Measurements from ENCODE around the gene DCTN2.

The DCTN2 gene

GRCh38 chr12:57554897-57555296 lies 7.9 kb upstream of the DCTN2 start:
- DNase-seq (ENCODE audit: low spot score): no peak
- in situ Hi-C loops (cut with MboI; ENCODE audit: low sequenced_read_pairs, unreplicated experiment): no loop called here
- TF ChIP-seq CTCF (IDR thresholded peaks at IDR 0.05; ENCODE audit: borderline replicate concordance, control extremely low read depth, extremely low read depth, insufficient read depth, missing control alignments): no peak

DNA sequence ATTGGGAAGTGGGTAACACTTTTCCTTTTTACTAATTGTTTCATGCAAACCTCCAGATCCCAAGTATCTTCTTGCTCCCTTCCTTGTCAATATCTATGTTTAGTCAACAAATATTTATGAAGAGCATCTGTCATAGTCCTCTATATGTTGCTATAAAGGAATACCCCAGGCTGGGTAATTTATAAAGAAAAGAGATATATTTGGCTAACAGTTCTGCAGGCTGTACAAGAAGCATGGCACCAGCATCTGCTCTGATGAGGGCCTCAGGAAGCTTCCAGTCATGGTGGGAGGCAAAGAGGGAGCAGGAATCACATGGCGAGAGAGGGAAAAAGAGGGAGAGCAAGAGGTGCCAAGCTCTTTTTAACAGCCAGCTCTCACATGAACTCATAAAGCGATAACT lies 7.5 kb upstream of the DCTN2 start:
- TF ChIP-seq CTCF (IDR thresholded peaks at IDR 0.05; ENCODE audit: borderline replicate concordance, control extremely low read depth, extremely low read depth, insufficient read depth, missing control alignments): no peak
- DNase-seq (ENCODE audit: low spot score): no peak
- in situ Hi-C loops (cut with MboI; ENCODE audit: low sequenced_read_pairs, unreplicated experiment): no loop called here

- TF ChIP-seq CTCF (IDR thresholded peaks at IDR 0.05; ENCODE audit: borderline replicate concordance, control extremely low read depth, extremely low read depth, insufficient read depth, missing control alignments): no peak
- DNase-seq (ENCODE audit: low spot score): no peak
- in situ Hi-C loops (cut with MboI; ENCODE audit: low sequenced_read_pairs, unreplicated experiment): no loop called here
Observed at GRCh38 chr12:57553343-57554202, 6.6 kb upstream of the DCTN2 start.

DNA sequence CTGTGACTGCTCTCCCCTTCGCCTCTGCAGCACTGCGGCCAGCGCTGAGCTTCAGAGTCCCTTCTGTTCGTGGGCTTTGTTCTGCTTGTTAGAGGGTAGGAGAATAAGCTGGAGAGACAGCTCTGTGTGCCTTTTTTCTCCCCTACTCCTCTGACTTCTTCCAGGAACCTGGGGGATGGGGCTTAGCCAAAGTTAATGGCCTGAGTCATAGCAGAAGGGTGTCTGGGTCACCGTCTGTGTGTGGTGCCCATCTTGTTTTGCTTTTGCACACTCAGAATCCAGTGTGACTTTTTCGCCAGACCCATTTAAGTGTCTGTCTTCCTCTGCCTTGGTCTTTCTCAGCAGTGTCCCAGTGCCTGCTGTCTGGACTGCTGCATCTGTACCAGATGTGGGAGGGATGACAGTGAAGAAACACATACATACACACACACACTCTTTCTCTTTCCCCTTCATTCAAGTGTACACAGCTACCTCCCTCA lies 5.9 kb upstream of the DCTN2 start:
- no peak for TF ChIP-seq CTCF (IDR thresholded peaks at IDR 0.05; ENCODE audit: borderline replicate concordance, control extremely low read depth, extremely low read depth, insufficient read depth, missing control alignments)
- in situ Hi-C loops (cut with MboI; ENCODE audit: low sequenced_read_pairs, unreplicated experiment): no loop called here
- DNase-seq (ENCODE audit: low spot score): no peak

DNA sequence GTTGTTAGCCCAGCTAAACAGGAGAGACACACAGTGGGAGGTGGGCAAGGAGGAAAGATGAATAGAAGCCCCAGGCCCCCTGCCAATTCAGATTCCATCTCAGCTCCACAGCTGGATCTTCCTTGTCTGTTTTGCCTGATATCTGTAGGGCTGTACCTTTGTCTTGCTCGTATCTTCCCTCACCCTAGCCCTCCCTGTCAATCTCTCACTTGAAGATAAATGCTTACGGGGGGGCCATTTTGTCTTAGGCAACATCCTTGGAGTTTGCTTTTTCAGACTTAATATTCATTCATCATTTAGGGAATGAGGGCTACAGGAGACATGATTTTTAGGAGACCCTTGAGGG lies 5.3 kb upstream of the DCTN2 start:
- TF ChIP-seq CTCF (IDR thresholded peaks at IDR 0.05; ENCODE audit: borderline replicate concordance, control extremely low read depth, extremely low read depth, insufficient read depth, missing control alignments): no peak
- no peak for DNase-seq (ENCODE audit: low spot score)

GRCh38 chr12:57551637-57552305 lies 4.8 kb upstream of the DCTN2 start:
- no peak for DNase-seq (ENCODE audit: low spot score)
- in situ Hi-C loops (cut with MboI; ENCODE audit: low sequenced_read_pairs, unreplicated experiment): no loop called here
- TF ChIP-seq CTCF (IDR thresholded peaks at IDR 0.05; ENCODE audit: borderline replicate concordance, control extremely low read depth, extremely low read depth, insufficient read depth, missing control alignments): no peak

More for the DNA sequence above, 5.3 kb upstream of the DCTN2 start:
- in situ Hi-C loops (cut with MboI; ENCODE audit: low sequenced_read_pairs, unreplicated experiment): no loop called here
